IPS-15b (cell line): ENCODE measurements around the gene MBTPS1.
"Not testable (repeated sequence)": the region's sequence is repeated elsewhere in the genome, so short reads cannot be mapped to it uniquely, and the experiment has no call there.

ENCODE experiments used
- H3K27me3 ChIP-seq: one replicate; pipeline ENCODE4 v1.6.1; 2013; ENCODE audit warnings: low read length; ENCODE audit not compliant: control insufficient read depth, insufficient read depth
- H3K36me3 ChIP-seq: one replicate; pipeline ENCODE4 v1.6.1; 2013; ENCODE audit warnings: low read length; ENCODE audit not compliant: control insufficient read depth, insufficient read depth
- H3K4me1 ChIP-seq: one replicate; pipeline ENCODE4 v1.6.1; 2013; ENCODE audit warnings: mild to moderate bottlenecking, low read length; ENCODE audit not compliant: control insufficient read depth, insufficient read depth
- H3K4me3 ChIP-seq: one replicate; pipeline ENCODE4 v1.5.1; 2013; ENCODE audit warnings: low read depth, low read length
- H3K9ac ChIP-seq: one replicate; pipeline ENCODE4 v1.6.1; 2013; ENCODE audit warnings: low read depth, mild to moderate bottlenecking, low read length
- H3K9me3 ChIP-seq: one replicate; pipeline ENCODE4 v1.6.1; 2013; ENCODE audit warnings: mild to moderate bottlenecking, low read length; ENCODE audit not compliant: control insufficient read depth, insufficient read depth

Gene MBTPS1

DNA sequence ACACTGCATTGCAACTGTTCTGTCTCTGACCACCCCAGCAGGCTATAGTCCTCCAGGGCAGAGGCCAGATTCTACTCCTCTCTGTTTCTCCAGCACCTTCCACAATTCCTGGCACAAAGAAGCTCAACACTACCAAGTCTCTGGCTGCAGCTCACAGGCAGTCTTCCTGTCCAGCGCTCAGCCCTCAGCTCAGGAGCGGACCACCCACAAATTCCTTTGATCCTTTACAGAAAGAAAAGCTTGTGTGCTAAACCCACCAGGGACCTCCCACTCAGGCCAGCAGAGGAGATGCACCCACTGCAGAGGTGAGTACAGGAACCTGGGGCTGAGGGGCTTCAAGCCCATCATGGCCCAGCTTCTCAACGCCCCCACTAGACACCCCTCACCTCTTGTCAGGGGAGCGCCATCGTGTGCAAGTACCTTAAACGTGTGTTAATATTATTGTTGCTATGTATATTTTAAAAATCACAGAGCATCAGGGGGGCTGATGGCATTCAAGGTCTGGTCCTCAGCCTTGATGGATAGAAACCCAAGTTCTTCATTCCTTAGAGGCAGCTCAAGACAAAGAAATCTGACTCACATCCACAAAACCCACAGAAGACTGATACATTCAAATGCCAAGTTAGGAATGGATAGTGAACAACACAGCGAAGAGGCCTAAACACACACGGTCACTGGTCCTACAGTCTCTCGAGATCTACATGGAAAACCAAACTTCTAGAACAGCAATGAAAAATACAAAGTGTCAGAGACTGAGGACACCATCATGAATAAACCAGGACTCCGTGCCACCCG is 19.8 kb upstream of the MBTPS1 start:
- Histone ChIP-seq H3K36me3 (no peaks in the 10 kb centered on the region), H3K9ac (no peak overlapping the region), H3K4me3 (no peak overlapping the region), H3K4me1 (peaks cover 21% of the 10 kb centered on the region), H3K27me3 (no peaks in the 10 kb centered on the region), H3K9me3 (no peaks in the 10 kb centered on the region)

DNA sequence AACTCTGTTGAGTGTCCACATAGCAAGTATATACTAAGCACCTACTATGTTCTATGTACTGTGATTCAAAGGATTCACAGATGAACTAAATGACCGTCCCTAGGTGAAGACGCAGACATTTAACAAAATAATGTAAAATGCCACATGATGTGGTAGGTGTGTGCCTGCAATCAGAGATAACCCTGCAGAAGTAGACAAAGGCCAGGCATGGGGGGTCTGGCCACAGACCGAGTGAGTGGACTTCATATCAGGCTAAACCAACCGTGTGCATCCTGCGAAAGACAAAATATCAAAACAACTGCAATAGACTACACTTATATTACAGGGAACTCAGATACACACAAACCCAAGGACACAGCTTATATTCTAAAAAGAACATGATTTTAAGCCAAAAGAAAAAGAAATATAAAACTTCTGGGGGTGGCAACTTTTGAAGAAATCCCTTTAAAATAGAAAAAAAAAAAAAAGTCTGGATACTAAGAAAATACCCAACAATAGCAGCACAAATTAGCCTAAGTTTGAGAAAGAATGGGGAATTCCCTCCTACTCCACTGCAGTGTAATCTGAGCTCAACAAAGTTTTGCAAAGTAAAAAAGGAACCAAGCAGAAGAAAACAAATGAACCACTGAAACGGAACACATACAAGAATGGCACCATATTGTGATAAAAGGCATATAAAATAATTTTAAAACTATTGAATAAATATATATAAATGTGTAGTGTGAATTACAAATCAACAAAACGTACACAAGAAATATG is 16.0 kb upstream of the MBTPS1 start:
- Histone ChIP-seq H3K9me3 (no peaks in the 10 kb centered on the region), H3K4me1 (peaks cover 10% of the 10 kb centered on the region), H3K4me3 (no peak overlapping the region), H3K36me3 (no peaks in the 10 kb centered on the region), H3K9ac (no peak overlapping the region), H3K27me3 (no peaks in the 10 kb centered on the region)

DNA sequence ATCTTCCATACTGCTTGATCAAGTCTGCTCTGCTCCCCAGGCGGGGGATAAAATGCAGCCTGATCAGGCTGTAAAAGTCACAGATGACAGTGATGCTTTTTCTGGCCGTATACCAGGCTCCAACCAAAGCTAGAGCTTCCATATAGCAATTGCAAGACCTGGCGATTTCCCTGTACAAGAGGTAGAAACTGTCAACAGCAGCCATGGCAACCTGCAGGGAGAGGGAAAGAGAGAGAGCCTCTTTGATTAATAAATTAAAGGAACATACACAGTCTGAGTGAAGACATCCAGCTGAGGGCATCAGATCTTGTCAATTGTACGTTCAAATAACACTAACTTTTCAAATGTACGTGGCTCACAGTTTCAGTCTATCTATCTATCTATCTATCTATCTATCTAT is 14.4 kb upstream of the MBTPS1 start:
- H3K9ac ChIP-seq, result no peak overlapping the region
- no peaks in the 10 kb centered on the region for H3K9me3 ChIP-seq
- H3K27me3 ChIP-seq, result no peaks in the 10 kb centered on the region
- H3K4me3 ChIP-seq, result no peak overlapping the region
- peaks cover 4% of the 10 kb centered on the region for H3K4me1 ChIP-seq
- H3K36me3 ChIP-seq, result no peaks in the 10 kb centered on the region

GRCh38 chr16:84124257-84125073 is 7.7 kb upstream of the MBTPS1 start:
- H3K4me3 ChIP-seq, result no peak overlapping the region
- H3K36me3 ChIP-seq, result peaks cover 5% of the 10 kb centered on the region
- H3K27me3 ChIP-seq, result no peaks in the 10 kb centered on the region
- no peak overlapping the region for H3K9ac ChIP-seq
- no peaks in the 10 kb centered on the region for H3K9me3 ChIP-seq
- no peaks in the 10 kb centered on the region for H3K4me1 ChIP-seq

GRCh38 chr16:84121007-84121406 is 4.3 kb upstream of the MBTPS1 start:
- H3K9ac ChIP-seq, result no peak overlapping the region
- H3K4me3 ChIP-seq, result no peak overlapping the region
- no peaks in the 10 kb centered on the region for H3K9me3 ChIP-seq
- H3K4me1 ChIP-seq, result no peaks in the 10 kb centered on the region
- H3K27me3 ChIP-seq, result no peaks in the 10 kb centered on the region
- H3K36me3 ChIP-seq, result peaks cover 8% of the 10 kb centered on the region

GRCh38 chr16:84120023-84120422 is 3.3 kb upstream of the MBTPS1 start:
- H3K9ac ChIP-seq, result no peak overlapping the region
- H3K4me1 ChIP-seq, result no peaks in the 10 kb centered on the region
- no peaks in the 10 kb centered on the region for H3K27me3 ChIP-seq
- peaks cover 8% of the 10 kb centered on the region for H3K36me3 ChIP-seq
- no peaks in the 10 kb centered on the region for H3K9me3 ChIP-seq
- no peak overlapping the region for H3K4me3 ChIP-seq

- Histone ChIP-seq H3K27me3 (no peaks in the 10 kb centered on the region), H3K9ac (no peak overlapping the region), H3K4me1 (no peaks in the 10 kb centered on the region), H3K4me3 (no peak overlapping the region), H3K36me3 (peaks cover 8% of the 10 kb centered on the region), H3K9me3 (no peaks in the 10 kb centered on the region)
Measured at GRCh38 chr16:84119368-84119767, 2.6 kb upstream of the MBTPS1 start.

DNA sequence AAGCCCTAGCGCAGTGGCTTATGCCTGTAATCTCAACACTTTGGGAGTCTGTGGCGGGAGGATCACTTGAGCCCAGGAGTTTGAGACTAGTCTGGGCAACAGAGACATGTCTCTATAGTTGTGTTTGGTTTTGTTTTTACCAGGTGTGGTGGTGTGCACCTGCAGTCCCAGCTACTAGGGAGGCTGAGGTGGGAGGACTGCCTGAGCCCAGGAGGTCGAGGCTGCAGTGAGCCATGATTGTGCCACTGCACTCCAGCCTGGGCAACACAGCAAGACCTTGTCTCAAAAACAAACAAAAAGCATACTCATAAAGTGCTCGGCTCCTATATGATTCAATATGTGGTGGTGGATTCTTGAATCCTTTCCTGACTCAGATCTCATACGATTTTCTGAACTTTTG is 1.6 kb upstream of the MBTPS1 start:
- H3K9ac ChIP-seq, H3K36me3 ChIP-seq, H3K9me3 ChIP-seq, H3K4me3 ChIP-seq, H3K27me3 ChIP-seq, H3K4me1 ChIP-seq: not testable (repeated sequence)

GRCh38 chr16:84117494-84117843 is 727 bp upstream of the MBTPS1 start:
- peaks cover 3% of the 10 kb centered on the region for H3K36me3 ChIP-seq
- H3K9me3 ChIP-seq, result no peaks in the 10 kb centered on the region
- H3K4me3 ChIP-seq, result peak overlapping the region; percentile 61
- H3K9ac ChIP-seq, result peak overlapping the region; percentile 76
- H3K27me3 ChIP-seq, result no peaks in the 10 kb centered on the region
- no peaks in the 10 kb centered on the region for H3K4me1 ChIP-seq

- Histone ChIP-seq H3K9ac (peak overlapping the region; percentile 89), H3K9me3 (no peaks in the 10 kb centered on the region), H3K36me3 (peaks cover 3% of the 10 kb centered on the region), H3K4me3 (peak overlapping the region; percentile 61), H3K4me1 (no peaks in the 10 kb centered on the region), H3K27me3 (no peaks in the 10 kb centered on the region)
Measured at GRCh38 chr16:84115919-84116719, 623 bp downstream of the MBTPS1 start.

DNA sequence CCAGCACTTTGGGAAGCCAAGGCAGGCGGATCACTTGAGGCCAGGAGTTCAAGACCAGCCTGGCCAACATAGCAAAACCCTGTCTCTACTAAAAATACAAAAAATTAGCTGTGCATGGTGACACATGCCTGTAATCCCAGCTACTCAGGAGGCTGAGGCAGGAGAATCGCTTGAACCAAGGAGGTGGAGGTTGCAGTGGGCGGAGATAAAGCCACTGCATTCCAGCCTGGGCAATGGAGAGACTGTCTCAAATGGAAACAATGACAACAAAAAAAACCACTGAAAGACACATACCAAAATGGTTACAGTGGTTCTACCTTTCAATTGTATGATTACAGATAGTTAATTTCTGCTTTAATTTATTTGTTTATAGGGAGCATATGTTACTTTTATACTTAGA is 4.8 kb downstream of the MBTPS1 start:
- H3K27me3 ChIP-seq, H3K4me1 ChIP-seq, H3K4me3 ChIP-seq, H3K36me3 ChIP-seq, H3K9ac ChIP-seq, H3K9me3 ChIP-seq: not testable (repeated sequence)
